Neural progenitor cell (in vitro differentiated cells): ENCODE measurements around the gene RPRD2. TPM values are rescaled to one million over a fixed set of nuclear protein-coding genes. Genes with fewer than 3 reads are reported as not detected.
A peak's percentile ranks its signal among the peaks of the same experiment; 100 is the strongest.

Experiments used
- DNase-seq: peaks from one replicate; pipeline ENCODE4 v3.0.0-alpha.2; 2016; ENCODE audit warnings: low spot score
- H2AFZ ChIP-seq: fragments of 200-600 bp; sonication (generic); replicated peaks from 2 replicates; pipeline ENCODE4 v1.6.1; 2016; ENCODE audit warnings: antibody characterized with exemption
- H3F3A ChIP-seq: fragments of 200-600 bp; sonication (generic); 2 replicates; pipeline ENCODE4 v1.6.1; 2016; ENCODE audit warnings: antibody characterized with exemption, low read depth
- H3K27ac ChIP-seq: fragments of 200-600 bp; sonication (generic); 2 replicates; pipeline ENCODE4 v1.5.1; 2016; ENCODE audit warnings: mild to moderate bottlenecking
- H3K27me3 ChIP-seq: fragments of 200-600 bp; sonication (generic); 2 replicates; pipeline ENCODE4 v1.6.1; 2016; ENCODE audit warnings: mild to moderate bottlenecking, moderate library complexity
- H3K36me3 ChIP-seq: fragments of 200-600 bp; sonication (generic); 2 replicates; pipeline ENCODE4 v1.5.1; 2016
- H3K4me1 ChIP-seq: fragments of 200-600 bp; sonication (generic); 2 replicates; pipeline ENCODE4 v1.6.1; 2016; ENCODE audit warnings: mixed run types
- H3K4me2 ChIP-seq: fragments of 200-600 bp; sonication (generic); 2 replicates; pipeline ENCODE4 v1.6.1; 2016
- H3K4me3 ChIP-seq: fragments of 200-600 bp; sonication (generic); 2 replicates; pipeline ENCODE4 v1.5.1; 2016
- H3K79me2 ChIP-seq: fragments of 200-600 bp; sonication (generic); 2 replicates; pipeline ENCODE4 v1.6.1; 2016; ENCODE audit warnings: low read depth
- H3K9ac ChIP-seq: fragments of 200-600 bp; sonication (generic); 2 replicates; pipeline ENCODE4 v1.6.1; 2016
- H3K9me3 ChIP-seq: fragments of 200-600 bp; sonication (generic); 2 replicates; pipeline ENCODE4 v1.5.1; 2016; ENCODE audit warnings: low read depth
- H4K20me1 ChIP-seq: fragments of 200-600 bp; sonication (generic); 2 replicates; pipeline ENCODE4 v1.6.1; 2016; ENCODE audit warnings: low read depth
- H3K27ac Mint-ChIP-seq: 3 replicates; pipeline ENCODE4 v1.8.0; 2021; ENCODE audit warnings: mixed read lengths
- H3K27me3 Mint-ChIP-seq: 2 replicates; pipeline ENCODE4 v1.8.0; 2022; ENCODE audit warnings: low read depth, mild to moderate bottlenecking, inconsistent platforms, moderate library complexity, mixed read lengths; ENCODE audit not compliant: insufficient read depth
- H3K36me3 Mint-ChIP-seq: 3 replicates; pipeline ENCODE4 v1.8.0; 2021; ENCODE audit warnings: mixed read lengths
- H3K4me1 Mint-ChIP-seq: 3 replicates; pipeline ENCODE4 v1.8.0; 2021; ENCODE audit warnings: mixed read lengths
- H3K4me3 Mint-ChIP-seq: 3 replicates; pipeline ENCODE4 v1.8.0; 2021; ENCODE audit warnings: mild to moderate bottlenecking, moderate library complexity, mixed read lengths
- H3K9me3 Mint-ChIP-seq: 3 replicates; pipeline ENCODE4 v1.8.0; 2020; ENCODE audit warnings: mixed read lengths
- CTCF ChIP-seq: fragments of 200-600 bp; sonication (generic); IDR thresholded peaks from 2 replicates; pipeline ENCODE4 v1.5.1; 2017; ENCODE audit warnings: antibody characterized with exemption, mild to moderate bottlenecking
- EZH2 ChIP-seq: fragments of 200-600 bp; sonication (generic); IDR thresholded peaks from 2 replicates; pipeline ENCODE4 v1.6.1; 2017; ENCODE audit warnings: antibody characterized with exemption, mild to moderate bottlenecking, moderate library complexity
- EZH2phosphoT487 ChIP-seq: fragments of 200-600 bp; sonication (generic); IDR thresholded peaks from 2 replicates; pipeline ENCODE4 v1.6.1; 2017; ENCODE audit warnings: antibody characterized with exemption
- total RNA-seq: library from RNA; depleted of rRNA; stranded (reverse); fragments of >200 nt; gene quantifications from 2 replicates; pipeline ENCODE4 v1.2.3, GENCODE V29; 2015; ENCODE audit warnings: low replicate concordance

The RPRD2 gene
- total RNA-seq, 1 donor from 2014 or later: 20.0 TPM

GRCh38 chr1:150493175-150493574 lies 129.2 kb downstream of the RPRD2 start:
- no peaks in the 10 kb centered on the region for H3K9me3 ChIP-seq
- peaks cover 5% of the 10 kb centered on the region for H3F3A ChIP-seq
- H3K9me3 Mint-ChIP-seq: no peaks in the 10 kb centered on the region
- no peaks in the 10 kb centered on the region for H3K36me3 ChIP-seq
- peaks cover 2% of the 10 kb centered on the region for H3K4me1 ChIP-seq
- H3K4me3 Mint-ChIP-seq: no peak overlapping the region
- DNase-seq: no peak
- no peak overlapping the region for H3K27ac ChIP-seq
- H3K9ac ChIP-seq: no peak overlapping the region
- peaks cover 25% of the 10 kb centered on the region for H3K36me3 Mint-ChIP-seq
- no peaks in the 10 kb centered on the region for H3K27me3 ChIP-seq
- H3K79me2 ChIP-seq: peaks cover 5% of the 10 kb centered on the region
- no peak for TF ChIP-seq CTCF
- no peak for TF ChIP-seq EZH2phosphoT487
- TF ChIP-seq EZH2: no peak
- no peak overlapping the region for H3K4me3 ChIP-seq
- H2AFZ ChIP-seq: no peak overlapping the region
- H4K20me1 ChIP-seq: no peaks in the 10 kb centered on the region
- H3K27ac Mint-ChIP-seq: no peak overlapping the region
- no peaks in the 10 kb centered on the region for H3K27me3 Mint-ChIP-seq
- peaks cover 5% of the 10 kb centered on the region for H3K4me1 Mint-ChIP-seq
- H3K4me2 ChIP-seq: no peak overlapping the region

- no peak overlapping the region for H3K27ac ChIP-seq
- H3K79me2 ChIP-seq: no peaks in the 10 kb centered on the region
- no peaks in the 10 kb centered on the region for H3F3A ChIP-seq
- H4K20me1 ChIP-seq: no peaks in the 10 kb centered on the region
- H3K9me3 ChIP-seq: no peaks in the 10 kb centered on the region
- H3K27me3 ChIP-seq: no peaks in the 10 kb centered on the region
- H3K4me3 Mint-ChIP-seq: no peak overlapping the region
- H3K36me3 ChIP-seq: no peaks in the 10 kb centered on the region
- H3K27ac Mint-ChIP-seq: no peak overlapping the region
- H3K4me2 ChIP-seq: no peak overlapping the region
- H3K9ac ChIP-seq: no peak overlapping the region
- DNase-seq: no peak
- no peak overlapping the region for H2AFZ ChIP-seq
- peaks cover 31% of the 10 kb centered on the region for H3K36me3 Mint-ChIP-seq
- no peak overlapping the region for H3K4me3 ChIP-seq
- no peaks in the 10 kb centered on the region for H3K9me3 Mint-ChIP-seq
- H3K4me1 ChIP-seq: no peaks in the 10 kb centered on the region
- no peaks in the 10 kb centered on the region for H3K4me1 Mint-ChIP-seq
- TF ChIP-seq EZH2phosphoT487: no peak
- TF ChIP-seq CTCF: no peak
- TF ChIP-seq EZH2: no peak
- H3K27me3 Mint-ChIP-seq: peaks cover 4% of the 10 kb centered on the region
These were observed 134.4 kb downstream of the RPRD2 start for GRCh38 chr1:150498342-150498741.

GRCh38 chr1:150505431-150505830 lies 141.5 kb downstream of the RPRD2 start:
- Histone ChIP-seq H3K4me3 (no peak overlapping the region), H2AFZ (no peak overlapping the region), H3K36me3 (no peaks in the 10 kb centered on the region), H3K4me2 (no peak overlapping the region), H3K9me3 (no peaks in the 10 kb centered on the region), H3K79me2 (no peaks in the 10 kb centered on the region), H3K27ac (no peak overlapping the region), H3F3A (peaks cover 14% of the 10 kb centered on the region), H3K27me3 (no peaks in the 10 kb centered on the region), H4K20me1 (peaks cover 3% of the 10 kb centered on the region), H3K4me1 (peaks cover 3% of the 10 kb centered on the region), H3K9ac (no peak overlapping the region)
- Mint-ChIP-seq H3K27ac (peak overlapping the region; percentile 35), H3K4me1 (peaks cover 35% of the 10 kb centered on the region), H3K36me3 (peaks cover 35% of the 10 kb centered on the region), H3K27me3 (peaks cover 4% of the 10 kb centered on the region), H3K9me3 (no peaks in the 10 kb centered on the region), H3K4me3 (no peak overlapping the region)
- DNase-seq: no peak
- TF ChIP-seq CTCF (no peak), EZH2 (no peak), EZH2phosphoT487 (no peak)
